Chondrocyte (in vitro differentiated cells): ENCODE measurements around the gene JMY. TPM values are rescaled to one million over a fixed set of nuclear protein-coding genes. Genes with fewer than 3 reads are reported as not detected.

ENCODE experiments used
- DNase-seq: peaks from one replicate; pipeline ENCODE4 v3.0.0; 2021; ENCODE audit warnings: mixed read lengths, low spot score
- H3K27ac Mint-ChIP-seq: one replicate; pipeline ENCODE4 v1.8.0; 2021; ENCODE audit warnings: mild to moderate bottlenecking, moderate library complexity, mixed read lengths; ENCODE audit not compliant: unreplicated experiment
- H3K27me3 Mint-ChIP-seq: 2 replicates; pipeline ENCODE4 v1.8.0; 2021; ENCODE audit warnings: low read depth, mixed read lengths
- H3K36me3 Mint-ChIP-seq: 2 replicates; pipeline ENCODE4 v1.8.0; 2021; ENCODE audit warnings: low read depth, mixed read lengths
- H3K4me1 Mint-ChIP-seq: 2 replicates; pipeline ENCODE4 v1.8.0; 2021; ENCODE audit warnings: low read depth, mild to moderate bottlenecking, mixed read lengths
- H3K4me3 Mint-ChIP-seq: one replicate; pipeline ENCODE4 v1.8.0; 2021; ENCODE audit warnings: mild to moderate bottlenecking, moderate library complexity, mixed read lengths; ENCODE audit not compliant: unreplicated experiment
- H3K9me3 Mint-ChIP-seq: 2 replicates; pipeline ENCODE4 v1.8.0; 2021; ENCODE audit warnings: low read depth, mixed read lengths
- total RNA-seq: library from RNA; stranded (reverse); gene quantifications from 3 replicates; pipeline ENCODE4 v1.2.1, GENCODE V29; 2021
- TF ChIP-seq, protein P1 (sequence below): fragments of 200-600 bp; sonication (generic); IDR thresholded peaks from 2 replicates; pipeline ENCODE4 v1.5.0; 2021; ENCODE audit warnings: antibody characterized with exemption, mild to moderate bottlenecking, moderate library complexity

The JMY gene
- total RNA-seq, 1 donor from 2014 or later = 16.9 TPM

GRCh38 chr5:79287907-79288306, 52.0 kb downstream of the JMY start:
- no peak for DNase-seq
- H3K9me3 Mint-ChIP-seq = no peaks in the 10 kb centered on the region
- peaks cover 9% of the 10 kb centered on the region for H3K36me3 Mint-ChIP-seq
- no peaks in the 10 kb centered on the region for H3K4me1 Mint-ChIP-seq
- no peak overlapping the region for H3K27ac Mint-ChIP-seq
- TF ChIP-seq, protein P1, sequence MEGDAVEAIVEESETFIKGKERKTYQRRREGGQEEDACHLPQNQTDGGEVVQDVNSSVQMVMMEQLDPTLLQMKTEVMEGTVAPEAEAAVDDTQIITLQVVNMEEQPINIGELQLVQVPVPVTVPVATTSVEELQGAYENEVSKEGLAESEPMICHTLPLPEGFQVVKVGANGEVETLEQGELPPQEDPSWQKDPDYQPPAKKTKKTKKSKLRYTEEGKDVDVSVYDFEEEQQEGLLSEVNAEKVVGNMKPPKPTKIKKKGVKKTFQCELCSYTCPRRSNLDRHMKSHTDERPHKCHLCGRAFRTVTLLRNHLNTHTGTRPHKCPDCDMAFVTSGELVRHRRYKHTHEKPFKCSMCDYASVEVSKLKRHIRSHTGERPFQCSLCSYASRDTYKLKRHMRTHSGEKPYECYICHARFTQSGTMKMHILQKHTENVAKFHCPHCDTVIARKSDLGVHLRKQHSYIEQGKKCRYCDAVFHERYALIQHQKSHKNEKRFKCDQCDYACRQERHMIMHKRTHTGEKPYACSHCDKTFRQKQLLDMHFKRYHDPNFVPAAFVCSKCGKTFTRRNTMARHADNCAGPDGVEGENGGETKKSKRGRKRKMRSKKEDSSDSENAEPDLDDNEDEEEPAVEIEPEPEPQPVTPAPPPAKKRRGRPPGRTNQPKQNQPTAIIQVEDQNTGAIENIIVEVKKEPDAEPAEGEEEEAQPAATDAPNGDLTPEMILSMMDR = no peak
- no peaks in the 10 kb centered on the region for H3K27me3 Mint-ChIP-seq
- H3K4me3 Mint-ChIP-seq = no peak overlapping the region

DNA sequence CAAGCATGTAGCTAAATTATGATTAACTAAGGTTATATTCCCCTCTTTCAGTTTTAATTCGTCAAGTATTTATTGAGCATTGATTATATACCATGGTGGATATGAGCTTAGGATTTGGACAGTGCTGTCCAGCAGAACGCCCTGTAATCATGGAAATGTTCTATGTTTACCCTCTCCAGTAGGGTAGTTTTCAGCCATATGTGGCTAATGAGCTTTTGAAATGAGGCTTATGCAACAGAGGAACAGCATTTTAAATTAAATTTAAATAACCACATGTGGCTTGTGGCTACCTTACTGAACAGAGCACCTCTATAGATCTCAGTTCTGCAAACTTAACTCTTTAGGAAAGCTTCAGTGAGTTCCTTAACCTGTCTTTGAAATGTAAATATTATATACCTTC, 59.1 kb downstream of the JMY start:
- no peaks in the 10 kb centered on the region for H3K9me3 Mint-ChIP-seq
- no peak overlapping the region for H3K4me3 Mint-ChIP-seq
- TF ChIP-seq, protein P1 = no peak
- no peaks in the 10 kb centered on the region for H3K4me1 Mint-ChIP-seq
- no peak overlapping the region for H3K27ac Mint-ChIP-seq
- H3K27me3 Mint-ChIP-seq = no peaks in the 10 kb centered on the region
- H3K36me3 Mint-ChIP-seq = peaks cover 15% of the 10 kb centered on the region
- DNase-seq = no peak

DNA sequence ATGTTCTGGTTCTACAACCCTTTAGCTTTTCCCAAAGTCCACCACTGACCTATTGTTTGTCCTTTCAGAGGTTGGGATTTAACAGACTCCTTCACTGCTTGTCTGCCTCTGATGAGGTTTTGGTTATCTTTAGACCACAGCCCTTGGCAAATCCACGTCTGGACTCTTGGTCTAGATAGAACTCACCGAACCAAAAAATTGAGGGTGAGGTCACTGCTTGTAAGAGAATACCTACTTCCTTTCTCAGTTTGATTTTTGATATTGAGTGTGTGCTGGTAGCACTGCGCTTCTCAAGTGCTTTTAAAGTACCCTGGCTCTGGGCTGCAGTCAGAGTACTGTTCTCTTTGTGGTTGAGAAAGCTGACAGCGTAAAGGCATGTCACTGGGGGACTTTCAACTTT, 61.7 kb downstream of the JMY start:
- Mint-ChIP-seq H3K27ac (no peak overlapping the region), H3K4me1 (peaks cover 5% of the 10 kb centered on the region), H3K9me3 (no peaks in the 10 kb centered on the region), H3K4me3 (no peak overlapping the region), H3K27me3 (no peaks in the 10 kb centered on the region), H3K36me3 (peaks cover 11% of the 10 kb centered on the region)
- DNase-seq = no peak
- TF ChIP-seq, protein P1 = no peak

- H3K27me3 Mint-ChIP-seq = no peaks in the 10 kb centered on the region
- H3K4me3 Mint-ChIP-seq = no peak overlapping the region
- peaks cover 5% of the 10 kb centered on the region for H3K4me1 Mint-ChIP-seq
- H3K9me3 Mint-ChIP-seq = no peaks in the 10 kb centered on the region
- TF ChIP-seq, protein P1 = no peak
- no peak for DNase-seq
- peaks cover 12% of the 10 kb centered on the region for H3K36me3 Mint-ChIP-seq
- H3K27ac Mint-ChIP-seq = no peak overlapping the region
Measured at GRCh38 chr5:79301046-79301712, 65.2 kb downstream of the JMY start.

DNA sequence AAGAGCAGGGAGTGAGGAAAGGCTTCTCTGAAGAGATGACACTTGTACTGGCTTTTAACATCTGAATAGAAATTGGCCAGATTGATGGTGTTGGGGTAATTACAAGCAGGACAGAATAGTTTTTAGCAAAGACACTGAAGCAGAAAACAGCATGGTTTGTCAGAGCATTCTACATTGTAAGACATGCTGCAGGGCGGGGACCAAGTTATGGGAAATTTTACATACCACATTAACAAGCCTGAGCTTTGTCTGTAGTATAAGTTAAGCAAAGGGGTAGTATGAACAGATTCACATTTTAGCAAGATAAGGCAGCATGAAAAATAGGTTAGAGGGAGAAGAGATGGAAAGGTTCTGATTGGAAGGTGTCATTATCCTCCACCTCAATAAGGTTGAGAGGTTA, 66.5 kb downstream of the JMY start:
- TF ChIP-seq, protein P1 = no peak
- H3K36me3 Mint-ChIP-seq = peaks cover 21% of the 10 kb centered on the region
- no peak overlapping the region for H3K27ac Mint-ChIP-seq
- peaks cover 5% of the 10 kb centered on the region for H3K4me1 Mint-ChIP-seq
- no peak for DNase-seq
- H3K27me3 Mint-ChIP-seq = no peaks in the 10 kb centered on the region
- H3K4me3 Mint-ChIP-seq = no peak overlapping the region
- H3K9me3 Mint-ChIP-seq = no peaks in the 10 kb centered on the region
